ENCODE data around the gene TMPRSS11B.

GRCh38 chr4:68249434-68249833 lies 3.9 kb upstream of the TMPRSS11B start:
- TF ChIP-seq, protein P1, sequence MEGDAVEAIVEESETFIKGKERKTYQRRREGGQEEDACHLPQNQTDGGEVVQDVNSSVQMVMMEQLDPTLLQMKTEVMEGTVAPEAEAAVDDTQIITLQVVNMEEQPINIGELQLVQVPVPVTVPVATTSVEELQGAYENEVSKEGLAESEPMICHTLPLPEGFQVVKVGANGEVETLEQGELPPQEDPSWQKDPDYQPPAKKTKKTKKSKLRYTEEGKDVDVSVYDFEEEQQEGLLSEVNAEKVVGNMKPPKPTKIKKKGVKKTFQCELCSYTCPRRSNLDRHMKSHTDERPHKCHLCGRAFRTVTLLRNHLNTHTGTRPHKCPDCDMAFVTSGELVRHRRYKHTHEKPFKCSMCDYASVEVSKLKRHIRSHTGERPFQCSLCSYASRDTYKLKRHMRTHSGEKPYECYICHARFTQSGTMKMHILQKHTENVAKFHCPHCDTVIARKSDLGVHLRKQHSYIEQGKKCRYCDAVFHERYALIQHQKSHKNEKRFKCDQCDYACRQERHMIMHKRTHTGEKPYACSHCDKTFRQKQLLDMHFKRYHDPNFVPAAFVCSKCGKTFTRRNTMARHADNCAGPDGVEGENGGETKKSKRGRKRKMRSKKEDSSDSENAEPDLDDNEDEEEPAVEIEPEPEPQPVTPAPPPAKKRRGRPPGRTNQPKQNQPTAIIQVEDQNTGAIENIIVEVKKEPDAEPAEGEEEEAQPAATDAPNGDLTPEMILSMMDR (IDR thresholded peaks at IDR 0.05), result no peak
- no peak for TF ChIP-seq EZH2 (IDR thresholded peaks at IDR 0.05; ENCODE audit: borderline replicate concordance, insufficient read depth, low read depth, low read length, poor library complexity, severe bottlenecking)
